Hepatocyte (in vitro differentiated cells): ENCODE measurements around the gene ABCC9.

Experiments used
- EZH2phosphoT487 ChIP-seq: fragments of 200-600 bp; sonication (generic); IDR thresholded peaks from one replicate; pipeline ENCODE4 v1.6.1; 2018; ENCODE audit warnings: antibody characterized with exemption, mild to moderate bottlenecking, low read depth, moderate library complexity; ENCODE audit not compliant: unreplicated experiment, severe bottlenecking
- TF ChIP-seq, protein P1 (sequence below): fragments of 200-600 bp; sonication (generic); IDR thresholded peaks from 2 replicates; pipeline ENCODE4 v1.5.1; 2016; ENCODE audit warnings: antibody characterized with exemption, mild to moderate bottlenecking; ENCODE audit not compliant: poor library complexity

DNA sequence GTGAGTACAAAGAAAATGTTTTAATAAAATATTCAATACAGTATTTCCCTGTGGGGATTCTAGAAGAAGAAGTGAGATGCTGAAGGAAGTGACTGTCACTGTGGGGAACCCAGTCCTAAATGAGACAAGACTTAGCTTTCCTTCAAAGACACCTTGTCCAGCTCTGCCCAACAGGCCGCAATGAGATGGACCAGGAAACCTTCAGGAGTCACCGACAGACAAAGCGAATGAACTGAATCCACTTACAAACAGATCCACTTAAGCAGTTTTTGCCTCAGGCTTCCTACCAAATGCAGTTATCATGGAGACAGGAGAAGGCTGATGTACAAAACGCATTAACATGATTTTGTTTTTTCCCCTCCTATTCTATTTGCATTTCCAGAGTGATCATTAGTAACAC is 176.3 kb downstream of the ABCC9 start:
- TF ChIP-seq, protein P1, sequence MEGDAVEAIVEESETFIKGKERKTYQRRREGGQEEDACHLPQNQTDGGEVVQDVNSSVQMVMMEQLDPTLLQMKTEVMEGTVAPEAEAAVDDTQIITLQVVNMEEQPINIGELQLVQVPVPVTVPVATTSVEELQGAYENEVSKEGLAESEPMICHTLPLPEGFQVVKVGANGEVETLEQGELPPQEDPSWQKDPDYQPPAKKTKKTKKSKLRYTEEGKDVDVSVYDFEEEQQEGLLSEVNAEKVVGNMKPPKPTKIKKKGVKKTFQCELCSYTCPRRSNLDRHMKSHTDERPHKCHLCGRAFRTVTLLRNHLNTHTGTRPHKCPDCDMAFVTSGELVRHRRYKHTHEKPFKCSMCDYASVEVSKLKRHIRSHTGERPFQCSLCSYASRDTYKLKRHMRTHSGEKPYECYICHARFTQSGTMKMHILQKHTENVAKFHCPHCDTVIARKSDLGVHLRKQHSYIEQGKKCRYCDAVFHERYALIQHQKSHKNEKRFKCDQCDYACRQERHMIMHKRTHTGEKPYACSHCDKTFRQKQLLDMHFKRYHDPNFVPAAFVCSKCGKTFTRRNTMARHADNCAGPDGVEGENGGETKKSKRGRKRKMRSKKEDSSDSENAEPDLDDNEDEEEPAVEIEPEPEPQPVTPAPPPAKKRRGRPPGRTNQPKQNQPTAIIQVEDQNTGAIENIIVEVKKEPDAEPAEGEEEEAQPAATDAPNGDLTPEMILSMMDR, result no peak
- no peak for TF ChIP-seq EZH2phosphoT487
